Activated T-cell treated with anti-CD3 and anti-CD28 coated beads, Interleukin-2, amount 50 U/mL, for 1 hour (primary cell): ENCODE results near the gene PADI3.

Experiments
- DNase-seq: peaks from one replicate; pipeline ENCODE4 v3.0.0-alpha.2; 2020

Gene PADI3

GRCh38 chr1:17276568-17276967 is 27.7 kb downstream of the PADI3 start:
- DNase-seq = no peak

GRCh38 chr1:17277511-17278159 is 28.7 kb downstream of the PADI3 start:
- DNase-seq = no peak

GRCh38 chr1:17278996-17279830 is 30.3 kb downstream of the PADI3 start:
- DNase-seq = no peak

GRCh38 chr1:17280436-17280835 is 31.5 kb downstream of the PADI3 start:
- no peak for DNase-seq

GRCh38 chr1:17280894-17281293 is 32.0 kb downstream of the PADI3 start:
- DNase-seq = no peak

- DNase-seq = no peak
Measured at GRCh38 chr1:17281775-17282181, 32.9 kb downstream of the PADI3 start.

- DNase-seq = no peak
Measured at GRCh38 chr1:17282836-17283235, 33.9 kb downstream of the PADI3 start.

GRCh38 chr1:17286646-17287045 is 37.7 kb downstream of the PADI3 start:
- no peak for DNase-seq

GRCh38 chr1:17287130-17287776 is 38.4 kb downstream of the PADI3 start:
- DNase-seq = no peak

- DNase-seq = no peak
Measured at GRCh38 chr1:17289721-17290120, 40.8 kb downstream of the PADI3 start.

- no peak for DNase-seq
Measured at GRCh38 chr1:17290553-17290952, 41.7 kb downstream of the PADI3 start.

- no peak for DNase-seq
Measured at GRCh38 chr1:17292299-17293160, 43.6 kb downstream of the PADI3 start.

- no peak for DNase-seq
Measured at GRCh38 chr1:17293681-17294425, 45.0 kb downstream of the PADI3 start.

GRCh38 chr1:17295292-17295691 is 46.4 kb downstream of the PADI3 start:
- no peak for DNase-seq

- DNase-seq = no peak
Measured at GRCh38 chr1:17296086-17296485, 47.2 kb downstream of the PADI3 start.

GRCh38 chr1:17297991-17298390 is 49.1 kb downstream of the PADI3 start:
- no peak for DNase-seq

- no peak for DNase-seq
Measured at GRCh38 chr1:17301767-17302166, 52.9 kb downstream of the PADI3 start.

GRCh38 chr1:17304151-17304825 is 55.4 kb downstream of the PADI3 start:
- no peak for DNase-seq

- DNase-seq = no peak
Measured at GRCh38 chr1:17304826-17305175, 55.9 kb downstream of the PADI3 start.

GRCh38 chr1:17305576-17306095 is 56.7 kb downstream of the PADI3 start:
- DNase-seq = no peak

GRCh38 chr1:17306407-17306806 is 57.5 kb downstream of the PADI3 start:
- no peak for DNase-seq
